Osteocyte (in vitro differentiated cells): ENCODE data around the gene CADPS. TPM values are rescaled to one million over a fixed set of nuclear protein-coding genes. Genes with fewer than 3 reads are reported as not detected.

Experiments
- DNase-seq: peaks from one replicate; pipeline ENCODE4 v3.0.0; 2021; ENCODE audit warnings: mixed read lengths; ENCODE audit not compliant: unreplicated experiment; ENCODE audit errors: extremely low spot score
- H3K27ac Mint-ChIP-seq: one replicate; pipeline ENCODE4 v1.8.0; 2021; ENCODE audit warnings: mild to moderate bottlenecking, mixed read lengths; ENCODE audit not compliant: unreplicated experiment
- H3K27me3 Mint-ChIP-seq: one replicate; pipeline ENCODE4 v1.8.0; 2021; ENCODE audit warnings: mixed read lengths; ENCODE audit not compliant: unreplicated experiment
- H3K36me3 Mint-ChIP-seq: one replicate; pipeline ENCODE4 v1.8.0; 2021; ENCODE audit warnings: mixed read lengths; ENCODE audit not compliant: unreplicated experiment
- H3K4me1 Mint-ChIP-seq: one replicate; pipeline ENCODE4 v1.8.0; 2021; ENCODE audit warnings: mixed read lengths; ENCODE audit not compliant: unreplicated experiment
- H3K4me3 Mint-ChIP-seq: one replicate; pipeline ENCODE4 v1.8.0; 2021; ENCODE audit warnings: mild to moderate bottlenecking, moderate library complexity, mixed read lengths; ENCODE audit not compliant: unreplicated experiment
- H3K9me3 Mint-ChIP-seq: one replicate; pipeline ENCODE4 v1.8.0; 2021; ENCODE audit warnings: mixed read lengths; ENCODE audit not compliant: unreplicated experiment
- CTCF ChIP-seq: fragments of 200-600 bp; sonication (generic); IDR thresholded peaks from 2 replicates; pipeline ENCODE4 v1.5.0; 2021; ENCODE audit warnings: antibody characterized with exemption, mild to moderate bottlenecking, moderate library complexity
- total RNA-seq: library from RNA; stranded (reverse); gene quantifications from 2 replicates; pipeline ENCODE4 v1.2.1, GENCODE V29; 2021

CADPS gene
- total RNA-seq, 1 donor from 2014 or later, result not detected

GRCh38 chr3:62678841-62679240 is 196.4 kb downstream of the CADPS start:
- Mint-ChIP-seq H3K4me3 (no peak overlapping the region), H3K4me1 (no peaks in the 10 kb centered on the region), H3K36me3 (no peaks in the 10 kb centered on the region), H3K27ac (no peak overlapping the region), H3K9me3 (no peaks in the 10 kb centered on the region), H3K27me3 (peaks cover 48% of the 10 kb centered on the region)
- no peak for DNase-seq
- no peak for TF ChIP-seq CTCF

- Mint-ChIP-seq H3K27ac (no peak overlapping the region), H3K9me3 (no peaks in the 10 kb centered on the region), H3K4me1 (no peaks in the 10 kb centered on the region), H3K36me3 (no peaks in the 10 kb centered on the region), H3K27me3 (peaks cover 43% of the 10 kb centered on the region), H3K4me3 (no peak overlapping the region)
- no peak for TF ChIP-seq CTCF
- no peak for DNase-seq
Observed at GRCh38 chr3:62677926-62678325, 197.3 kb downstream of the CADPS start.

GRCh38 chr3:62676689-62677271 is 198.4 kb downstream of the CADPS start:
- Mint-ChIP-seq H3K9me3 (no peaks in the 10 kb centered on the region), H3K27ac (no peak overlapping the region), H3K27me3 (peaks cover 40% of the 10 kb centered on the region), H3K36me3 (no peaks in the 10 kb centered on the region), H3K4me1 (no peaks in the 10 kb centered on the region), H3K4me3 (no peak overlapping the region)
- TF ChIP-seq CTCF, result no peak
- no peak for DNase-seq

- TF ChIP-seq CTCF, result no peak
- no peak overlapping the region for H3K4me3 Mint-ChIP-seq
- no peaks in the 10 kb centered on the region for H3K4me1 Mint-ChIP-seq
- H3K27me3 Mint-ChIP-seq, result peaks cover 34% of the 10 kb centered on the region
- H3K27ac Mint-ChIP-seq, result no peak overlapping the region
- no peaks in the 10 kb centered on the region for H3K36me3 Mint-ChIP-seq
- no peak for DNase-seq
- H3K9me3 Mint-ChIP-seq, result no peaks in the 10 kb centered on the region
Observed at GRCh38 chr3:62675492-62675891, 199.7 kb downstream of the CADPS start.

- Mint-ChIP-seq H3K27me3 (peaks cover 36% of the 10 kb centered on the region), H3K9me3 (no peaks in the 10 kb centered on the region), H3K4me1 (no peaks in the 10 kb centered on the region), H3K4me3 (no peak overlapping the region), H3K27ac (no peak overlapping the region), H3K36me3 (no peaks in the 10 kb centered on the region)
- TF ChIP-seq CTCF, result no peak
- no peak for DNase-seq
Observed at GRCh38 chr3:62672988-62673313, 202.3 kb downstream of the CADPS start.
